ENCODE results near the gene GPR152.
"Not testable (repeated sequence)": the region's sequence is repeated elsewhere in the genome, so short reads cannot be mapped to it uniquely, and the experiment has no call there.

Gene GPR152

DNA sequence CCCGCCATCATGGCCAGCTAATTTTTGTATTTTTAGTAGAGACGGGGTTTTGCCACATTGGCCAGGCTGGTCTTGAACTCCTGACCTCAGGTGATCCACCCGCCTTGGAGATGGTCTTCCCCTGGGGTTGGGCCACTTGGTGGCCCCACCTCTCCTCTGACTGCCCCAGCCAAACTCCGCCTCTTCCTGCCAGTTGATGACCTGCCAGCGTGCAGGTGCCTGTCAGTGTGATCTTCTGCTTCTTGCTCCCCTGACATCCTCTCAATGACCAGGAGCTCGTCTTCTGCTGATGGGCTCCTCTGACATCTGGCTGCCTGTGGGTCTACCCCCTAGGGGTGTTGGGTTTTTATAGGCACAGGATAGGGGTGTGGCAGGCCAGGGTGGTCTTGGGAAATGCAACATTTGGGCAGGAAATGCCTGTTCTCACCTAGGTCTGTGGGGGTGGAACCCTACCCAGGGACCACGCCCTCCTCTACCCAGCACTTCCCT is 33.4 kb upstream of the GPR152 start:
- not testable (repeated sequence) for H3K4me1 ChIP-seq (ENCODE audit: control insufficient read depth, insufficient read depth, low read length); H3K9ac ChIP-seq (ENCODE audit: low read depth, low read length); H3K27me3 ChIP-seq (ENCODE audit: control insufficient read depth, insufficient read depth, low read length); H3K4me3 ChIP-seq (ENCODE audit: low read depth, low read length); H3K36me3 ChIP-seq (ENCODE audit: control insufficient read depth, insufficient read depth, low read length); H3K9me3 ChIP-seq (ENCODE audit: control insufficient read depth, insufficient read depth, low read length)

DNA sequence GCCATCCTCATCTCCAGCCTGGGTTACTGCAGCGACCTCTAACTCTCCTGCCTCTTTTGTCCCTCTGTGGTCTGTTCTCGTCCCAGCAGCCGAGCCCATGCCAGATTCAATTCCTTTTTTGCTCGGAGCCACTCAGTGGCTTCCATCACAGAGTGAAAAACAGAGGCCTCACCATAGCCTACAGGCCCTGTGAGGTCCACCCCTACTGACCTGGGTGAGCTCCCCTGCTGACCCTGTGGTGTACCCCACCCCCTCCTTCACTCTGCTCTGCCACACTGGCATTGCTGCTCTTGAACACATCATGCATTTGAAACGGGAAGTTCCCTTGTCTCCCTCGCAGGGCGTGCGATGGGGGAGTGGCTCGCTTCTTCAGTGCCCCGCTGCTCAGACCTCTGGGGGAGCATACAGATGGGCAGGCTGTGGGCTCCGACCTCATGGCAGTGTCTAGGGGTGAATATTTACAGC is 32.4 kb upstream of the GPR152 start:
- Histone ChIP-seq H3K36me3 (ENCODE audit: control insufficient read depth, insufficient read depth, low read length) (peaks cover 6% of the 10 kb centered on the region), H3K9ac (ENCODE audit: low read depth, low read length) (no peak overlapping the region), H3K4me3 (ENCODE audit: low read depth, low read length) (no peak overlapping the region)

DNA sequence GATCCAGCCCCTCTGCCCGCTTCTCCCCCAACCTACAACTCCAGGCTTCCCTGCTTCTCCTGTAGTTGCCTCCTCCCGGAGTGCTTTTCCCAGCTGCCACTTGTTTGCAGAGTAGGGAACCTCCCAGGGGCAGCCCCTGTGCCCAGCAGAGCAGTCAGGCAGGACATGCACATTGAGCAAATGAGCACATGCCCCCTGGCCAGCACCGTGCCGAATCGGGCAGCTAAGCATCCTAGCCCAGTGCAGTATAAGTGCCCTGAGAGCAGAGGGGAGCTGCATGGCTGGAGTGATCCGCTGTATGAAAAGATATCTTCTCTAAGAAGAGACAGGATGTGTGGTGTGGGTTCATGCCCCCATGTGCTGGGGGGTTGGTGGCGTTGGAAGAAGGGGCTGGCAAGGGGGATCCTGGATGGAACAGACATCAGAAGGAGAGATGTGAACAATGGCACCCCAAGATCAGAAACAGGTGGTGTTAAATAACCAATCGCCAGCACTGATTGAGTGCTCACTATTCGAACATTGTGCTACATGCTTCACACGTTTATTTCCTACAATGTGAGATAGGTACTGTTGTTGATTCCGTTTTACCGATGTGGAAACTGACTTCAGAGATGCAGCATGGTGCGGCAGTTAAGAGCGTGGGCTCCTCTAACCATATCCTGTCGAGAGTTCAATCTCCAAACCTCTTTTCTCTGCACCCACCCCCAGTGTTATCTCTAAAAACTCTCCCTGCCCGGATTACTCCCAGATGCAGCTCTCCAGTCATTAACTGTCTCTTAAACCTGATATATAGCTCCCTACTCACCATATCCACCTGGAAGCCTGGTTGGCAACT is 31.5 kb upstream of the GPR152 start:
- peak overlapping the region; percentile 88 for H3K4me3 ChIP-seq (ENCODE audit: low read depth, low read length)
- H3K4me1 ChIP-seq (ENCODE audit: control insufficient read depth, insufficient read depth, low read length), result no peaks in the 10 kb centered on the region
- no peak overlapping the region for H3K9ac ChIP-seq (ENCODE audit: low read depth, low read length)

More for the DNA sequence above, 32.4 kb upstream of the GPR152 start:
- Histone ChIP-seq H3K9me3 (ENCODE audit: control insufficient read depth, insufficient read depth, low read length) (no peaks in the 10 kb centered on the region), H3K27me3 (ENCODE audit: control insufficient read depth, insufficient read depth, low read length) (peaks cover 6% of the 10 kb centered on the region), H3K4me1 (ENCODE audit: control insufficient read depth, insufficient read depth, low read length) (no peaks in the 10 kb centered on the region)

DNA sequence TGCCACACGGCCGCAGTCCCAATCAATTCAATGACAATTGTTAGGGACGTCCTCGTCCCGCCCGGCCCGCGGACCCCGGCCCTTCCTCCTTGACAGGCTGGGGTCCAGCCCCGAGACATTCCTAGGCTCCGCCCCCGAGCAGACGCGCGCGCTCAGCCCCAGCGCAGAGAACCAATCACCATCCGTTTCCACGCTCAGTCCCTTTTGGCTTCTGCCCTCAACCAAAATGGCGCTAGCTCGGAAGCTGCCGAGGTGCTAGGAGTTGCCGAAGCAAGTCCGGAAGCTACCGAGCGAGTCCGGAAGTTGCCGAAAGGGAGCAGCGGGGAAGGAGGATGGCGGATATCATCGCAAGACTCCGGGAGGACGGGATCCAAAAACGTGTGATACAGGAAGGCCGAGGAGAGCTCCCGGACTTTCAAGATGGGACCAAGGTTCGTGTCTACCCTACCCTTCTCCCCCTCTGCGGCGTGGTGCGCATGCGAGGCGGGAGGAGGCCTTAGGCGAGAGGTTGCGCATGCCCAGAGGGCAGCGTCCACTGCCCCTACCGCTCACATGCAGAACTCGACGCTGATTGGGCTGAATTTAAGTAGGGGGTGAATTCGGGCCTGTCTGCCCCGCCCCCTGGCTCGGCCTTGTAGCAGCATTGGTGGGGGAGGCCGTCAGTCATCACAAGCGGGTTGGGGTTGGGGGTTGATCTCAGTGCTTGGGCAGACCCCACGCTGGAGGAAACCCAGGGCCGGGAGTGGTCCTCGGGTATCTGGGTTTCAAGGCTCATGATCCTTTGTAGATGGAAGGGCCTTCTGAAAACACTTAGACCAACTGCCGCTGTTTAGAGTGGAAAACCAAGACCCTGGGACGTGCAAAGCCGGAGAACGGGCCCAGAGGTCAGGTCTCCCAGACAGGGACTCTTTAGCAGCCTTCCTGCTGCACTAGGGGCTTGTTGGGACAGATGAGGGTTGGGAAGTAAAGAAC is 30.6 kb upstream of the GPR152 start, which contains the start of gene AIP:
TSS of gene AIP (plus strand) at position 200 of the 972 bp plus-strand sequence. CDS start at position 333, 133 bp downstream.
- peaks cover 6% of the 10 kb centered on the region for H3K27me3 ChIP-seq (ENCODE audit: control insufficient read depth, insufficient read depth, low read length)

More for the DNA sequence above, 31.5 kb upstream of the GPR152 start:
- Histone ChIP-seq H3K9me3 (ENCODE audit: control insufficient read depth, insufficient read depth, low read length) (no peaks in the 10 kb centered on the region), H3K27me3 (ENCODE audit: control insufficient read depth, insufficient read depth, low read length) (peaks cover 6% of the 10 kb centered on the region), H3K36me3 (ENCODE audit: control insufficient read depth, insufficient read depth, low read length) (peaks cover 5% of the 10 kb centered on the region)

DNA sequence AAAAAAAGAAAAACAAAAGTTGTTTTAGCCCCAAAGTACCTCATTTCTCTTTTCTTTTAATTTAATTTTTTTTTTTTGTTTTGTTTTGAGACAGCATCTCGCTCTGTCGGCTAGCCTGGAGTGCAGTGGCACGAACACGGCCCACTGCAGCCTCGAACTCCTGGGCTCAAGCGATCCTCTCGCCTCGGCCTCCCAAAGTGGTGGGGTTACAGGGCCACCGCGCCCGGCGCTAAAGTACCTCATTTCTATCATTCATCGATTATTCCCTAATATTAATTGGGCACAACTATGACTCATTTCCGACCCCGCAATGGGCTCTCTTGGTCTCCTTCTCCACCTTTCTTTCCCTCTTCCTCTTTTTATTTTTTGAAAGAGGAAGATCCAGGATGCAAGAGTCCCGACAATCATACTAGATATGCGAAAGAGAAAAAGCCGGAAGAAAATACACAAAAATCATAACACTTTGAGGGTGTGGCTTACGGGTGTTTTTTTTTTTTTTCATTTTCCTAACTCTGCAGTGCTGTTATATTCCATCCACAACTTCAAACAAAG is 29.8 kb upstream of the GPR152 start:
- Histone ChIP-seq H3K27me3 (ENCODE audit: control insufficient read depth, insufficient read depth, low read length) (peaks cover 6% of the 10 kb centered on the region), H3K4me1 (ENCODE audit: control insufficient read depth, insufficient read depth, low read length) (no peaks in the 10 kb centered on the region), H3K4me3 (ENCODE audit: low read depth, low read length) (peak overlapping the region; percentile 88), H3K9me3 (ENCODE audit: control insufficient read depth, insufficient read depth, low read length) (no peaks in the 10 kb centered on the region), H3K9ac (ENCODE audit: low read depth, low read length) (no peak overlapping the region), H3K36me3 (ENCODE audit: control insufficient read depth, insufficient read depth, low read length) (peaks cover 5% of the 10 kb centered on the region)

More for the DNA sequence above, 30.6 kb upstream of the GPR152 start, which contains the start of gene AIP:
- no peaks in the 10 kb centered on the region for H3K4me1 ChIP-seq (ENCODE audit: control insufficient read depth, insufficient read depth, low read length)
- H3K9me3 ChIP-seq (ENCODE audit: control insufficient read depth, insufficient read depth, low read length), result no peaks in the 10 kb centered on the region
- peak within 1 kb of the TSS; percentile 28 for H3K9ac ChIP-seq (ENCODE audit: low read depth, low read length)
- H3K36me3 ChIP-seq (ENCODE audit: control insufficient read depth, insufficient read depth, low read length), result peaks cover 5% of the 10 kb centered on the region
- peak within 1 kb of the TSS; percentile 88 for H3K4me3 ChIP-seq (ENCODE audit: low read depth, low read length)

DNA sequence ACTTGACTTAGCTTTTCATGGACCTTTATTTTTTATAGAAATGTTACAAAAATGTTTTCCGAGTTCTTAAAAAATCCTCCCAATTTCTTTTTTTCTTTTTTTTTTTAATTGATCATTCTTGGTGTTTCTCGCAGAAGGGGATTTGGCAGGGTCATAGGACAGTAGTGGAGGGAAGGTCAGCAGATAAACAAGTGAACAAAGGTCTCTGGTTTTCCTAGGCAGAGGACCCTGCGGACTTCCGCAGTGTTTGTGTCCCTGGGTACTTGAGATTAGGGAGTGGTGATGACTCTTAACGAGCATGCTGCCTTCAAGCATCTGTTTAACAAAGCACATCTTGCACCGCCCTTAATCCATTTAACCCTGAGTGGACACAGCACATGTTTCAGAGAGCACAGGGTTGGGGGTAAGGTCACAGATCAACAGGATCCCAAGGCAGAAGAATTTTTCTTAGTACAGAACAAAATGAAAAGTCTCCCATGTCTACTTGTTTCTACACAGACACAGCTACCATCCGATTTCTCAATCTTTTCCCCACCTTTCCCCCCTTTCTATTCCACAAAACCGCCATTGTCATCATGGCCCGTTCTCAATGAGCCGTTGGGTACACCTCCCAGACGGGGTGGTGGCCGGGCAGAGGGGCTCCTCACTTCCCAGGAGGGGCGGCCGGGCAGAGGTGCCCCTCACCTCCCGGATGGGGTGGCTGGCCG is 25.0 kb upstream of the GPR152 start:
- not testable (repeated sequence) for H3K9me3 ChIP-seq (ENCODE audit: control insufficient read depth, insufficient read depth, low read length); H3K27me3 ChIP-seq (ENCODE audit: control insufficient read depth, insufficient read depth, low read length); H3K4me1 ChIP-seq (ENCODE audit: control insufficient read depth, insufficient read depth, low read length); H3K9ac ChIP-seq (ENCODE audit: low read depth, low read length); H3K4me3 ChIP-seq (ENCODE audit: low read depth, low read length); H3K36me3 ChIP-seq (ENCODE audit: control insufficient read depth, insufficient read depth, low read length)

DNA sequence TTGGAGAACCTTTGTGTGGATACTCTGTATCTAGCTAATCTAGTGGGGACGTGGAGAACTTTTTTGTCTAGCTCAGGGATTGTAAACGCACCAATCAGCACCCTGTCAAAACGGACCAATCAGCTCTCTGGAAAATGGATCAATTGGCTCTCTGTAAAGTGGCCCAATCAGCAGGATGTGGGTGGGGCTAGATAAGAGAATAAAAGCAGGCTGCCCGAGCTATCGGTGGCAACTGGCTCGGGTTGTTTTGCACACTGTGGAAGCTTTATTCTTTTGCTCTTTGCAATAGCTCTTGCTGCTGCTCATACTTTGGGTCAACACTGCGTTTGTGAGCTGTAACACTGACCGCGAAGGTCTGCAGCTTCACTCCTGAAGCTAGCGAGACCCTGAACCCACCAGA is 24.2 kb upstream of the GPR152 start:
- not testable (repeated sequence) for H3K4me1 ChIP-seq (ENCODE audit: control insufficient read depth, insufficient read depth, low read length); H3K9me3 ChIP-seq (ENCODE audit: control insufficient read depth, insufficient read depth, low read length); H3K4me3 ChIP-seq (ENCODE audit: low read depth, low read length); H3K27me3 ChIP-seq (ENCODE audit: control insufficient read depth, insufficient read depth, low read length); H3K9ac ChIP-seq (ENCODE audit: low read depth, low read length); H3K36me3 ChIP-seq (ENCODE audit: control insufficient read depth, insufficient read depth, low read length)

DNA sequence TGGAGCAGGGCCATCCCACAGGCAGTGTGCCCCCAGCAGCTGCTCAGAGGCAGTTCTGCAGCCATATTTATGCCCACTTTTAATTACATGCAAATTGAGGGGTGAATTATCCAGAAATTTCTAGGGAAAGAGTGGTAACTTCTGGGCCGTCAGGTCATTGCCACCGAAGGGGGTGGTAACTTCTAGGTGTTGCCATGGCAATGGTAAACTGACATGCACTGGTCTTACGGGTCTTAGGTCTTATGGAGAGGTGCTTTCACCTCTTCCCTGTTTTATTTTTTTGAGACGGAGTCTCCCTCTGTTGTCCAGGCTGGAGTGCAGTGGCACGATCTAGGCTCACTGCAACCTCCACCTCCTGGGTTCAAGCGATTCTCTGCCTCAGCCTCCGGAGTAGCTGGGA is 20.4 kb upstream of the GPR152 start:
- Histone ChIP-seq H3K9ac (ENCODE audit: low read depth, low read length) (no peak overlapping the region), H3K36me3 (ENCODE audit: control insufficient read depth, insufficient read depth, low read length) (no peaks in the 10 kb centered on the region), H3K4me3 (ENCODE audit: low read depth, low read length) (no peak overlapping the region), H3K27me3 (ENCODE audit: control insufficient read depth, insufficient read depth, low read length) (no peaks in the 10 kb centered on the region), H3K4me1 (ENCODE audit: control insufficient read depth, insufficient read depth, low read length) (no peaks in the 10 kb centered on the region), H3K9me3 (ENCODE audit: control insufficient read depth, insufficient read depth, low read length) (no peaks in the 10 kb centered on the region)

DNA sequence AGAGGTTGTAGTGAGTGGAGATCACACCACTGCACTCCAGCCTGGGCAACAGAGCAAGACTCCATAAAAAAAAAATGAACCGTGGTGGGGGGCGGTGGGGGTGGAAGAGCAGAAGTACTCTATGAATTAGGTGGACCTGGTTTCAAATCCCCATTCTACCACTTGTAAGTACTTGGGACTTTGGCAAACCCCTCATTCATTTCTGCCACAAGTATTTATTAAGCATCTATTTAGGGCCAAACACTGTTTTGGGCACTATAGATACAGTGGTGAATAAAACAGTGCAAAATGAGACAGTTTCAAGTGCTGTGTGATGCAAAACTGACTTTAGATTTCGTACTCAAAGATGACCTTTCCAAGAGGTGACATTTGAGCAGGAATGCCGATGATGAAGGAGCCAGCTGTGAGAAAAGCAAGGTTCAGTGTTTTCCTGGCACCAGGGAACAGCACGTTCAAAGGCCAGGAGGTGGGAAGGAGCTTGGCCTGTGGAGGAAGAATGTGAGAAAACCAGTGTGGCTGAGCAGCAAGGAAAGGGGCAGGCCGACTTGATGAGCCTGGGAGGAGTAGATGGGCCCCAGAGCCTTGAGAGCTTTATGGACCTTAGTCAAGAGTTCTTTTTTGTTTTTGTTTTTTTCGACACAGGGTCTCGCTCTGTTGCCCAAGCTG is 17.9 kb upstream of the GPR152 start:
- Histone ChIP-seq H3K9ac (ENCODE audit: low read depth, low read length) (no peak overlapping the region), H3K9me3 (ENCODE audit: control insufficient read depth, insufficient read depth, low read length) (no peaks in the 10 kb centered on the region), H3K4me3 (ENCODE audit: low read depth, low read length) (no peak overlapping the region), H3K27me3 (ENCODE audit: control insufficient read depth, insufficient read depth, low read length) (no peaks in the 10 kb centered on the region), H3K4me1 (ENCODE audit: control insufficient read depth, insufficient read depth, low read length) (no peaks in the 10 kb centered on the region), H3K36me3 (ENCODE audit: control insufficient read depth, insufficient read depth, low read length) (no peaks in the 10 kb centered on the region)

DNA sequence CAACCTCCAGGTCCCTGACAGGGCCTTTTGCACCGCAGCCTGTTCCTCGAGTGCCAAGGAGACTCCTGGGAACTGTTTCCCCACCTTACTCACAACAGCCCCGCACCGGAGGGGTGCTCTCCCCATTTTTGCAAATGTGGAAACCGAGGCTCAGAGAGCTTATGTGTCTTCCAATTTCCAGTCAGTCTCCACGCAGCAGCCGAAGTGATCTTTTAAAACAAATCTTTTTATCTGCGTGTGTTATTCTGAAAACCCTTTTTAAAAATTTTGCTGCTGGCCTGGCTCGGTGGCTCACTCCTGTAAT is 16.9 kb upstream of the GPR152 start:
- H3K36me3 ChIP-seq (ENCODE audit: control insufficient read depth, insufficient read depth, low read length), result no peaks in the 10 kb centered on the region

More for the DNA sequence above, 16.9 kb upstream of the GPR152 start:
- H3K4me3 ChIP-seq (ENCODE audit: low read depth, low read length), result peak overlapping the region; percentile 83
- H3K27me3 ChIP-seq (ENCODE audit: control insufficient read depth, insufficient read depth, low read length), result no peaks in the 10 kb centered on the region
- H3K4me1 ChIP-seq (ENCODE audit: control insufficient read depth, insufficient read depth, low read length), result no peaks in the 10 kb centered on the region
- peak overlapping the region; percentile 51 for H3K9ac ChIP-seq (ENCODE audit: low read depth, low read length)
- no peaks in the 10 kb centered on the region for H3K9me3 ChIP-seq (ENCODE audit: control insufficient read depth, insufficient read depth, low read length)

Measured in iPS-15b (cell line).